NCI-H1417 (cell line): ENCODE data around the gene INTS3.
"Not testable (repeated sequence)": the region's sequence is repeated elsewhere in the genome, so short reads cannot be mapped to it uniquely, and the experiment has no call there.

Experiments
- DNase-seq, 3 experiments: peaks; one replicate each; lab custom pipeline; 2025; lab: John Stamatoyannopoulos, UW

Gene INTS3

GRCh38 chr1:153760440-153760839 lies 32.6 kb downstream of the INTS3 start:
- DNase-seq = no peak

- DNase-seq = no peak
These were observed 35.7 kb downstream of the INTS3 start for GRCh38 chr1:153763365-153764225.

GRCh38 chr1:153764310-153764709 lies 36.5 kb downstream of the INTS3 start:
- DNase-seq = no peak

- DNase-seq = not testable (repeated sequence)
These were observed 38.8 kb downstream of the INTS3 start for GRCh38 chr1:153766663-153767062.

- DNase-seq = no peak
These were observed 39.7 kb downstream of the INTS3 start for GRCh38 chr1:153767519-153767918.

GRCh38 chr1:153768316-153769181 lies 40.7 kb downstream of the INTS3 start:
- DNase-seq = no peak

GRCh38 chr1:153769221-153769620 lies 41.4 kb downstream of the INTS3 start:
- no peak for DNase-seq

- DNase-seq = no peak
These were observed 42.9 kb downstream of the INTS3 start for GRCh38 chr1:153770797-153771196.

GRCh38 chr1:153771261-153771660 lies 43.4 kb downstream of the INTS3 start:
- DNase-seq = no peak

GRCh38 chr1:153771841-153772593 lies 44.2 kb downstream of the INTS3 start:
- no peak for DNase-seq

GRCh38 chr1:153773096-153773921 lies 45.5 kb downstream of the INTS3 start:
- no peak for DNase-seq

GRCh38 chr1:153774026-153774595 lies 46.3 kb downstream of the INTS3 start:
- DNase-seq = no peak

GRCh38 chr1:153774780-153775457 lies 47.1 kb downstream of the INTS3 start, which contains the start of gene SLC27A3:
Gene SLC27A3, plus strand, starts transcription at chr1:153775407. Its CDS starts 91 bp downstream, at chr1:153775498.
- DNase-seq = peak; percentile 85 to 88 (median 88)

GRCh38 chr1:153775458-153776327 lies 47.8 kb downstream of the INTS3 start:
- DNase-seq = peak; percentile 91 to 97 (median 92)

GRCh38 chr1:153776352-153776751 lies 48.5 kb downstream of the INTS3 start:
- DNase-seq = no peak

- no peak for DNase-seq
These were observed 49.1 kb downstream of the INTS3 start for GRCh38 chr1:153776845-153777370.

GRCh38 chr1:153777648-153778047 lies 49.8 kb downstream of the INTS3 start:
- no peak for DNase-seq

- no peak for DNase-seq
These were observed 50.4 kb downstream of the INTS3 start for GRCh38 chr1:153778051-153778823.
